ENCODE measurements around the gene DAW1. TPM values are rescaled to one million over a fixed set of nuclear protein-coding genes. Genes with fewer than 3 reads are reported as not detected.

Gene DAW1
- total RNA-seq, 1 donor from 2014 or later = 1.6 TPM

GRCh38 chr2:227942965-227943364, 71.5 kb downstream of the DAW1 start:
- no peak overlapping the region for H3K27ac Mint-ChIP-seq (ENCODE audit: unreplicated experiment)
- H3K9me3 Mint-ChIP-seq (ENCODE audit: unreplicated experiment) = no peaks in the 10 kb centered on the region
- no peaks in the 10 kb centered on the region for H3K36me3 Mint-ChIP-seq (ENCODE audit: low read depth, unreplicated experiment)
- peaks cover 1% of the 10 kb centered on the region for H3K27me3 Mint-ChIP-seq (ENCODE audit: unreplicated experiment)
- no peak for TF ChIP-seq CTCF (IDR thresholded peaks at IDR 0.05; ENCODE audit: unreplicated experiment)
- H3K4me1 Mint-ChIP-seq (ENCODE audit: unreplicated experiment) = peaks cover 6% of the 10 kb centered on the region
- DNase-seq (ENCODE audit: low spot score) = no peak
- H3K4me3 Mint-ChIP-seq (ENCODE audit: unreplicated experiment) = no peak overlapping the region

- H3K27me3 Mint-ChIP-seq (ENCODE audit: unreplicated experiment) = peaks cover 1% of the 10 kb centered on the region
- no peaks in the 10 kb centered on the region for H3K4me1 Mint-ChIP-seq (ENCODE audit: unreplicated experiment)
- TF ChIP-seq CTCF (IDR thresholded peaks at IDR 0.05; ENCODE audit: unreplicated experiment) = no peak
- DNase-seq (ENCODE audit: low spot score) = no peak
- no peak overlapping the region for H3K4me3 Mint-ChIP-seq (ENCODE audit: unreplicated experiment)
- H3K9me3 Mint-ChIP-seq (ENCODE audit: unreplicated experiment) = no peaks in the 10 kb centered on the region
- no peaks in the 10 kb centered on the region for H3K36me3 Mint-ChIP-seq (ENCODE audit: low read depth, unreplicated experiment)
- no peak overlapping the region for H3K27ac Mint-ChIP-seq (ENCODE audit: unreplicated experiment)
These were observed 88.9 kb downstream of the DAW1 start for GRCh38 chr2:227960317-227960716.

- no peak for DNase-seq (ENCODE audit: low spot score)
- Mint-ChIP-seq H3K4me3 (ENCODE audit: unreplicated experiment) (no peak overlapping the region), H3K36me3 (ENCODE audit: low read depth, unreplicated experiment) (no peaks in the 10 kb centered on the region), H3K27me3 (ENCODE audit: unreplicated experiment) (no peaks in the 10 kb centered on the region), H3K4me1 (ENCODE audit: unreplicated experiment) (no peaks in the 10 kb centered on the region), H3K9me3 (ENCODE audit: unreplicated experiment) (no peaks in the 10 kb centered on the region), H3K27ac (ENCODE audit: unreplicated experiment) (no peak overlapping the region)
- no peak for TF ChIP-seq CTCF (IDR thresholded peaks at IDR 0.05; ENCODE audit: unreplicated experiment)
These were observed 100.3 kb downstream of the DAW1 start for GRCh38 chr2:227971619-227972230.

- Mint-ChIP-seq H3K4me3 (ENCODE audit: unreplicated experiment) (no peak overlapping the region), H3K36me3 (ENCODE audit: low read depth, unreplicated experiment) (no peaks in the 10 kb centered on the region), H3K9me3 (ENCODE audit: unreplicated experiment) (no peaks in the 10 kb centered on the region), H3K27me3 (ENCODE audit: unreplicated experiment) (peaks cover 2% of the 10 kb centered on the region), H3K27ac (ENCODE audit: unreplicated experiment) (no peak overlapping the region), H3K4me1 (ENCODE audit: unreplicated experiment) (no peaks in the 10 kb centered on the region)
- TF ChIP-seq CTCF (IDR thresholded peaks at IDR 0.05; ENCODE audit: unreplicated experiment) = no peak
- DNase-seq (ENCODE audit: low spot score) = no peak
These were observed 101.8 kb downstream of the DAW1 start for GRCh38 chr2:227973241-227973640.

Other genes starting within 250 kb of the DAW1 start
- not detected for gene SCYGR5, start 204.8 kb upstream of the DAW1 start, total RNA-seq (ENCODE audit: unreplicated experiment)
- 0.62 TPM for gene SLC19A3, start 153.6 kb upstream of the DAW1 start, total RNA-seq (ENCODE audit: unreplicated experiment)
- not detected for gene SCYGR6, start 146.9 kb upstream of the DAW1 start, total RNA-seq (ENCODE audit: unreplicated experiment)
- not detected for gene SCYGR7, start 143.3 kb upstream of the DAW1 start, total RNA-seq (ENCODE audit: unreplicated experiment)
- gene SCYGR8, start 125.7 kb upstream of the DAW1 start, total RNA-seq (ENCODE audit: unreplicated experiment) = not detected
- gene CCL20, start 57.8 kb upstream of the DAW1 start, total RNA-seq (ENCODE audit: unreplicated experiment) = not detected

All from endothelial cell (in vitro differentiated cells).